ENCODE measurements around the gene CAMSAP3.
A peak's percentile ranks its signal among the peaks of the same experiment; 100 is the strongest.
"Not testable (repeated sequence)": the region's sequence is repeated elsewhere in the genome, so short reads cannot be mapped to it uniquely, and the experiment has no call there.

Gene CAMSAP3

GRCh38 chr19:7575434-7576040 lies 20.1 kb upstream of the CAMSAP3 start:
- DNase-seq (ENCODE audit: low spot score): no peak

DNA sequence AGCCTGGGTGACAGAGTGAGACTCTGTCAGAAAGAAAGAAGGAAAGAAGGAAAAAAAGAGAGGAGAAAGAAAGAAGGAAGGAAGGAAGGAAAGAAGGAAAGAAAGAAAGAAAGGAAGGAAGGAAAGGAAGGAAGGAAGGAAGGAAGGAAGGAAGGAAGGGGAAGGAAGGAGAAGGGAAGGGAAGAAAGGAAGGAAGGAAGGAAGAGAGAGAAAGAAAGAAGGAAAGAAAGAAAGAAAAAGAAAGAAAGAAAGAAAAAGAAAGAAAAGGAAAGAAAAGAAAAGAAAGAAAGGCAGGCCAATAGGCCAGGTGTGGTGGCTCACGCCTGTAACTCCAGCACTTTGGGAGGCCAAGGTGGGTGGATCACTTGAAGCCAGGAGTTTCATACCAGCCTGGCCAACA lies 18.2 kb upstream of the CAMSAP3 start:
- DNase-seq (ENCODE audit: low spot score): not testable (repeated sequence)

DNA sequence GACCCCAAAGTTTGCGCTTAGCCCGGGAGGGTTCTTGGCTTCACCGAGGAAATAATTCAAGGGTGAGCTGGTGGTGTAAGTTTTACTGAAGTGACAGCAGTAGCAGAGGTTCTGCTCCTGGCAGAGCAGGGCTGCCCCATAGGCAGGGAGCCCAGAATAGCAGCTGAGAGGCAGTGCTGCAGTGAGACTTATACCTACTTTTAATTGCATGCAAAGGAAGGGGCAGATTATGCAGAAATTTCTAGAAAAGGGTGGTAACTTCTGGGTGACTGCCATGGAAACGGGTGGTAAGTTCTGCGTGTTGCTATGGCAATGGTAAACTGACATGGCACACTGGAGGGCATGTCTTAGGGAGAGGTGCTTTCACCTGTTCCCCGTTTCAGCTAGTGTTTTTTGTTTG lies 17.5 kb upstream of the CAMSAP3 start:
- no peak for DNase-seq (ENCODE audit: low spot score)

DNA sequence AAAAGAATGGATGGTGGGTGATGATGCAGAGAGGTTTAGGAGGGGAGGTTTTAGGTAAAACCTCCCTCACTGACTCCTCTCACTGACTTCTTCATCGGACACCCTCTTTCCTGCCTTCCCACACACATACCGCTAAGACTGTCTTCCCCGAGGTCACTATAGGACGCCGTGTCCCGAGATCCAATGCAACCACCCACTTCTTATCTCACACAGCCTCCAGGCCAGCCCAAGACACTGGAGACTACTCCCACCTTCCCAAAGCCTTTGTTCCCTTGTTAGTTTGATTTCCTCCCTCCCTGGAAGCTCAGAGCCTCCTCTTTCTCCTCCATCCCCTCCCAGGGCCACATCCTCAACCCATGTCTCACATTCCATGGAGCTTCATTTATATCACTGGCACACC lies 16.5 kb upstream of the CAMSAP3 start:
- DNase-seq (ENCODE audit: low spot score): no peak

DNA sequence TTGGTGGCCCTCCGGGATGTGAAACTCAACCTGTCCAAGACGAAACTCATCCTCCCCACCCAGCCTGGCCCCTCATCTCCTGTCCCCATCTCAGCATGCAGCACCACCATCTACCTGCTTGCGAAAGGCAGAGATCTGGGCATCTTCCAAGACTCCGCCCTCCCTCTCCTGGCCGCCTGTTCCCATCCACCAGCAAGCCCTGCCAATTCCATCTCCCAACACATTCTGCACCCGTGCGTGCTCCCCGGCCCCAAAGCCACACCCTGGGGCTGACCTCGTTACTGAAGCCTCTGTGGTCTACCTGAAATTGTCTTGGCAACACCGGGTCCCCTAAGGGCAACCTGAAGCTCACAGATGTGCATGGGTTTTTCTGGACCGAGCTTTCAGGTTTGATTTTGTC lies 13.2 kb upstream of the CAMSAP3 start:
- DNase-seq (ENCODE audit: low spot score): no peak

- DNase-seq (ENCODE audit: low spot score): no peak
Measured at GRCh38 chr19:7589822-7590221, 5.8 kb upstream of the CAMSAP3 start.

DNA sequence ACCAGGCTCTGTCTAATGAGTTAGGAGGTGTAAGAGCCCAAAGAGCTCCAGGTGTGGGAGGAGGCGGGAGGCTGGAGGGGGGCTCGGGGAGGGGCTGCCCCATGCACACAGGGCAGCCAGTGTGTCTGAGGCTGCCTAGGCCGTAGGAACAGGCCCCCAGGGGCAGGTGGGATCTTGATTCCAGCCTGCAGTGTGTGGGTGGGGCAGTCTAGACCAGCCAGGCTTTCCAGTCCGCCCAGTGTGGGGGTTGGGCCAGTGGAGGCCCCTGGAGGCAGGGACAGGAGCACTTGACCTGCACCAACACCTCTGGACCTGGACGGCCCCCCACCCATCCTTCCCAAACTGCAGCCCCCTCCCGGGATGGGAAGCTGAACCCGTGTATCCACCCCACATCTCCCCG lies 5.4 kb upstream of the CAMSAP3 start:
- DNase-seq (ENCODE audit: low spot score): no peak

DNA sequence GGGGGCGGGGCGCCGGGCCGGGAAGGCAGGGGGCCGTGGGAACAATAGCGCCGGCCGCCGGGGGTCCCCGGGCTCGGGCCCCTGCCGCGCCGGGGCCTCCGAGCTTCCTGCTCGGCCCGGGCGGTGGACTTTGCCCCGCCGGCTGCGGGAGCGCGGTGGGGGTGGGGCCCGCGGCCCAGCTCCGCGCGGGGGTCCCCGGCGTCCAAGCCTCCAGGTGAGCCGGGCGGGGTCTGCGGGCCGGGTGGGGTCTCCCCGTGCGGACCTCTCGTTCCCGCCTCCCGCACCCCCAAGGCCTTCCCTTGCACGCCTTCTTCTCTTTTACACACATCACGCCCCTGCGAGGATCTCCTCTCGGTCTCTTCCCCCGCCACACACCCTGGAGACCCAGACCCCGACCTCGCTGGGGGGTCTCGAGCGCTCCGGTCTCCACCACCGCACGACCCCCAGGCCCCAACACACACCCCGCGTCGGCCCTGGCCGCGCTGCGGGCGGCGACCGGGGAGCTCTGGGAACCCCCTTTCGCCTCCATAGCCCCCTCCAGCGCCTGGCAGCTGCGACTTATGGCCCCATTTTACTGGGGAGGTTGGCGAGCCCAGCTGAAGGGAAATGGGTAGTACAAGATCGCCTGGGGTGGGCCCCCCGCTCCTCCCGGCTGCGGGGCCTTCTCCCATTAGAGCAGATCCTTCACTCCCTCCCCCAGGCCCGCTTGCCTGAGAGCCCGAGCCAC lies 711 bp downstream of the CAMSAP3 start:
- no peak for DNase-seq (ENCODE audit: low spot score)

GRCh38 chr19:7597689-7598088 lies 2.0 kb downstream of the CAMSAP3 start:
- DNase-seq (ENCODE audit: low spot score): no peak

GRCh38 chr19:7598180-7598579 lies 2.5 kb downstream of the CAMSAP3 start:
- no peak for DNase-seq (ENCODE audit: low spot score)

- no peak for DNase-seq (ENCODE audit: low spot score)
Measured at GRCh38 chr19:7600721-7601120, 5.1 kb downstream of the CAMSAP3 start.

- no peak for DNase-seq (ENCODE audit: low spot score)
Measured at GRCh38 chr19:7602240-7602934, 6.7 kb downstream of the CAMSAP3 start.

GRCh38 chr19:7602935-7603497 lies 7.4 kb downstream of the CAMSAP3 start:
- DNase-seq (ENCODE audit: low spot score): no peak

- no peak for DNase-seq (ENCODE audit: low spot score)
Measured at GRCh38 chr19:7603919-7604318, 8.3 kb downstream of the CAMSAP3 start.

- DNase-seq (ENCODE audit: low spot score): peak; percentile 68
Measured at GRCh38 chr19:7605490-7606222, 10.0 kb downstream of the CAMSAP3 start.

GRCh38 chr19:7606289-7606688 lies 10.6 kb downstream of the CAMSAP3 start:
- DNase-seq (ENCODE audit: low spot score): no peak

- no peak for DNase-seq (ENCODE audit: low spot score)
Measured at GRCh38 chr19:7607212-7607873, 11.7 kb downstream of the CAMSAP3 start.

DNA sequence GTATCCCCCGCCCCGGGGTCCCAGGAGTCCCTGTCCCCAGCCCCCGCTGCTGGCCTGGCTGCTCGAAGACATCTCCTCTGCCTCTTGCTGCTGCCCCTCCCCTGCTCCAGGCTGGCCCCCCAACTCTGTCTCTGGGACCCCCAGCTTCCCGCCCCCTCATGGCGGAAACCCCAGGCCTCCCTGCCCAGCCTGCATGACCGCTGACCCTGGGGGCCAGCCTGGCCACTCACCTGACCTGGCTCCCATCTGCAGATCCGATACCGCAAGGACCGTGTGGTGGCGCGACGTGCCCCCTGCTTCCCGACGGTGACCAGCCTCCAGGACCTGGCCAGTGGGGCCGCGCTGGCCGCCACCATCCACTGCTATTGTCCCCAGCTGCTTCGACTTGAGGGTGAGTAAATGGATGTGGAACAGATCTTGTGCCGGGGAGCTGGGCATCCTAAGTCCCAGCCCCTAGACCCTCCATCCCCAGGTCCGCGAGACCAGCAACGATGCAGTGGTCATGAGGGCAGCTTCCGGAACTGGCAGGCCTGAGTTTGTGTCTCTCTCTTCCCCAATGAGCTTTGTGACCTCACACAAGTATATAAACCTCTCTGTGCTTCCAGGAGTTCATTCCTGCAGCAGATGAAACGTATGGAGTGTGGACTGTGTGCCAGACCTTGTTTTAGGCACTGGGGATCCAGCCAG lies 12.4 kb downstream of the CAMSAP3 start:
- DNase-seq (ENCODE audit: low spot score): no peak

GRCh38 chr19:7610491-7611240 lies 15.0 kb downstream of the CAMSAP3 start:
- DNase-seq (ENCODE audit: low spot score): no peak

DNA sequence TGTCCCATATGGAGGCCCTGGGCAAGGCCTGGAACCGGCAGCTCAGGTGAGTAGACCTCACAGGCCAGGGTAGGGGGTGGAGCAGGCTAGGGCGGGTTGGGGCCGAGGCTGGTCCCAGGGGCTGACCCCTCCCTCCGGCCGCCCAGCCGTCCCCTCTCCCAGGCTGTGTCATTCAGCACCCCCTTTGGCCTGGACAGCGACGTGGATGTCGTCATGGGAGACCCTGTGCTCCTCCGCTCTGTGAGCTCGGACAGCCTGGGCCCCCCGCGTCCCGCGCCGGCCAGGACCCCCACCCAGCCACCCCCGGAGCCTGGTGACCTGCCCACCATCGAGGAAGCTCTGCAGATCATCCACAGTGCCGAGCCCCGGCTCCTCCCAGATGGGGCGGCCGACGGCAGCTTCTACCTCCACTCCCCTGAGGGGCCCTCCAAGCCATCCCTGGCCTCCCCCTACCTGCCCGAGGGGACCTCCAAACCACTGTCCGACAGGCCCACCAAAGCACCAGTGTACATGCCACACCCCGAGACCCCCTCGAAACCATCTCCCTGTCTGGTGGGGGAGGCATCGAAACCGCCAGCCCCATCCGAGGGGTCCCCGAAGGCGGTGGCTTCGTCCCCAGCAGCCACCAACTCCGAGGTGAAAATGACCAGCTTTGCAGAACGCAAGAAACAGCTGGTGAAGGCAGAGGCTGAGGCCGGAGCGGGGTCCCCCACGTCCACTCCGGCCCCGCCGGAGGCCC lies 16.0 kb downstream of the CAMSAP3 start:
- DNase-seq (ENCODE audit: low spot score): no peak

Measured in COLO829 (cell line).